Loucy (cell line): ENCODE results near the gene TMEM196.

ENCODE experiments used
- EZH2phosphoT487 ChIP-seq: fragments of 200-600 bp; IDR thresholded peaks from 2 replicates; pipeline ENCODE4 v1.6.1; 2018; ENCODE audit warnings: antibody characterized with exemption, mild to moderate bottlenecking, moderate library complexity, borderline replicate concordance
- TF ChIP-seq, protein P1 (sequence below): fragments of 200-600 bp; sonication (generic); conservative IDR thresholded peaks from 2 replicates; pipeline ENCODE4 v1.5.1; 2014; ENCODE audit warnings: mild to moderate bottlenecking, antibody characterized with exemption, low read length

DNA sequence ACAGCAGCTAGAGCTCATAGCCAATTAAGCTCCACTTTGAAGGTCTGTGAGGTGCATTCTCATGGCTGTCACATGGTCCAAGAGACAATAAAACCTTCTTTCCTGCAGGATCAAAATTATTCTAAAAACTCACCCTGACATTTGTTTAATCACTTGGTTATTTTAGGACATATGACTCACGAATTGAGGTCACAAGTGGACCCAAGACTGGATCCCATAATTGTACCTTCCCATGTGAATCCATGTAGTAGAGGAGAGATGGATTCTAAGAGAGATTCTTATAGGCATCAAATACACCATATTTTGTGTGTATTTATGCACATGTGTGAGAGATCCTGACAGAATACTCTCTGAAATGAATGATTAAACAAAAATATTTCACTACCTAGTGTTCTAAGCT, 82.7 kb downstream of the TMEM196 start:
- TF ChIP-seq, protein P1, sequence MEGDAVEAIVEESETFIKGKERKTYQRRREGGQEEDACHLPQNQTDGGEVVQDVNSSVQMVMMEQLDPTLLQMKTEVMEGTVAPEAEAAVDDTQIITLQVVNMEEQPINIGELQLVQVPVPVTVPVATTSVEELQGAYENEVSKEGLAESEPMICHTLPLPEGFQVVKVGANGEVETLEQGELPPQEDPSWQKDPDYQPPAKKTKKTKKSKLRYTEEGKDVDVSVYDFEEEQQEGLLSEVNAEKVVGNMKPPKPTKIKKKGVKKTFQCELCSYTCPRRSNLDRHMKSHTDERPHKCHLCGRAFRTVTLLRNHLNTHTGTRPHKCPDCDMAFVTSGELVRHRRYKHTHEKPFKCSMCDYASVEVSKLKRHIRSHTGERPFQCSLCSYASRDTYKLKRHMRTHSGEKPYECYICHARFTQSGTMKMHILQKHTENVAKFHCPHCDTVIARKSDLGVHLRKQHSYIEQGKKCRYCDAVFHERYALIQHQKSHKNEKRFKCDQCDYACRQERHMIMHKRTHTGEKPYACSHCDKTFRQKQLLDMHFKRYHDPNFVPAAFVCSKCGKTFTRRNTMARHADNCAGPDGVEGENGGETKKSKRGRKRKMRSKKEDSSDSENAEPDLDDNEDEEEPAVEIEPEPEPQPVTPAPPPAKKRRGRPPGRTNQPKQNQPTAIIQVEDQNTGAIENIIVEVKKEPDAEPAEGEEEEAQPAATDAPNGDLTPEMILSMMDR = no peak
- TF ChIP-seq EZH2phosphoT487 = no peak
